NCI-H82 (cell line): ENCODE data around the gene GUCY2C.

Experiments used
- DNase-seq: peaks from one replicate; lab custom pipeline; 2025; lab: John Stamatoyannopoulos, UW

The GUCY2C gene

DNA sequence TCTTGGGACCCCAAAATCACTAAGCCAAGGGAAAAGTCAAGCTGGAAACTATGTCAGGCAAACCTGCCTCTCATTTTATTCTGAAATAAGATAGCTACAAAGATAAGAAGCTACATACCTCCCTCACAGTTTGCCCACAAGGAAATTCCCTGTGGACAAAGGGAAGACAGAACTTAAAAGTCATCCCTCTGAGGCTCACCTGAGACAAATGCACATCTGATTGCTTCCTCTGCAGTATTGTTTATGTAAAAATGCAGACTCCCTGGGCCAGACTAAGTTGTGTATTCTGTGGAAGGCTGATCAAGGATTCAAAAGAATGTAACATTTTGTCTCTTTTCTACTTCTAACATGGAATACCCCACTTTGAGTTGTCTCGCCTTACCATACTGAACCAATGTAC lies 126.2 kb downstream of the GUCY2C start:
- DNase-seq: no peak

DNA sequence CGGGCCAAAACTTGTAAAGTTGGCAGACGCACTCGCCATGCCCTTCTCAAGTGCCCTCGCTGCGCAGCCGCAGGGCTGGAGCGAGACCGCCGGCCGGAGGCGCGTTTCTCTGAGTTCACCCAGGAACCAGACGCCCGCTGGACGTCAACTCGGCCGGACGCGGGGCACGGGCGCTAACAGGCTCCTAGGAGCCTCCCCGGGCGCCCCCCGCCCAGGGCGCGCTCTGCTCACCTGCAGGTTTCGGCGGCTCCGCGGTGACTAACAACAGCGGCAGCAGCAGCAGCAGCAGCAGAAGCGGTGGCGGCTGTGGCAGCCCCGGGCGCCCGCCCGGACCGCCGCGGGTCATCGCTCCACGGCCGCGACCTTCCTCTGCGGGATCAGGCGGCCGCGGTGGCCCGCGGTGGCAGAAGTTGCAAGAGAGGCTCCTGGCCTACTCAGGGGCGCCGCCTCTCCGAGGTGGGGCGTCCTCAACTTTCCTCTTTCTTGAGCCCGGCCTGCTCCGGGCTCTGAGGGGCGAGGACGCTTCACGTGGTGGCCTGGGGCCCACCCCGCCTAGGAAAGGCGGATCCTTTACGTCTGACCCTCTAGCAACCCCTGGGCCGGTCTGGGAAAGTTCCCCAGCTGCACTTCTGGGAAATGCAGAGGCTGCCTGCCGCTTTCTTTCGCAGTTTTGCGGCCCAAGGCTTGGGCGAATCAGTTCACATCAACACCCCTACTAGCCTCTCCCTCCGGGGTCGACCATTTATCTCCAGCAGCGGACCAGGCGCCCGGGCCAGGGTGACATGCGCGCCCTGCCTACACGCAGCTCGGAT lies 128.8 kb downstream of the GUCY2C start, which contains the start of gene PLBD1:
Gene PLBD1 (minus strand): TSS at position 533 of the 812 bp plus-strand sequence. CDS start 187 bp downstream, at position 346.
- peak; percentile 34 for DNase-seq

DNA sequence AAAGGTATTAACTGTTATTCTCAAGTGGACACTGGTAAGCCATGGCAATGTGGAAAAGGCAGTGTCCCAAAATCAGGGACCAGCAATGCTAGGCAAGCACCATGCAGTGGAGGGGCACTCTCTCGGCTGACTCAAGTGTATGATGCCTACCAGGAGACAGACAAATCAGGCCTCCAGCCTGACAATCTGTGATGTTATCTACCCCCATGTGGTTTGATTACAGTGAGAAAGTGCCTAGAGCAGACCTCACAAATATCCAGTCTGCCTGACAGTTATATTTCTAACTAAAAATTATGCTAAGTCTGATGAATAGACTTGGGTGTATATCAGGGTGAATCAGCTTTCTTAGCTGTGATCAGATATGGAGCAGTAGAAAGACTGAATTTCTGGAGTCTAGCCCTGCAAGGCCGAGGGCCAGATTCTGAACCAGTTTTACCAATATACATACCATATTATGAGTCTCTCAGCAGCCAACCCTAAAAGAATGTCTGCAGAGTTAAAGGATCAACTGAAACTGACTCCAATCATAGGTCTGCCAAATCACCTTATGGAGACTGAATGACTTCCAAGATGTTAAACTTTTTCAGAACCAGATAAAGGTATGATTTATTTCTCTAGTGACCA lies 132.0 kb downstream of the GUCY2C start:
- no peak for DNase-seq

DNA sequence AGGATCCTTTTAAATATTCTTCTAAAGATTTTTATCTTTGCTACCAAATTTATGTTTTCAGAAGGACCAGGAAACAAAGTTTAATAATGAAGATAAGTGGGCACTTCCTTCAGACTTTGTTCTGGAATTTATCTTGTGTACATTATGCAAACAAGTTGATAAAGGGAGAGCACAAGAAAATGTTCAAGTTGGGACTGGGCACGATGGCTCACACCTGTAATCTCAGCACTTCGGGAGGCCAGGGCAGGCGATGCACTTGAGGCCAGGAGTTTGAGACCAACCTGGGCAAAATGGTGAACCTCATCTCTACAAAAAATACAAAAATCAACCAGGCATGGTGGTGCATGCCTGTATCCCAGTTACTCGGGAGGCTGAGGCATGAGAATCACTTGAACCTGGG lies 133.4 kb downstream of the GUCY2C start:
- DNase-seq: no peak
